ENCODE results near the gene OPN1SW.

Gene OPN1SW

GRCh38 chr7:128811631-128812430, 36.2 kb upstream of the OPN1SW start:
- no peak for DNase-seq (ENCODE audit: low spot score)
- no peak for TF ChIP-seq CTCF (IDR thresholded peaks at IDR 0.05; ENCODE audit: extremely low read depth, insufficient read depth, missing control alignments)
- in situ Hi-C loops (cut with MboI; ENCODE audit: low pct_unique_long_range_greater_than_20kb, low sequenced_read_pairs, unreplicated experiment), result no loop called here

GRCh38 chr7:128810997-128811396, 35.4 kb upstream of the OPN1SW start:
- no peak for TF ChIP-seq CTCF (IDR thresholded peaks at IDR 0.05; ENCODE audit: extremely low read depth, insufficient read depth, missing control alignments)
- in situ Hi-C loops (cut with MboI; ENCODE audit: low pct_unique_long_range_greater_than_20kb, low sequenced_read_pairs, unreplicated experiment), result no loop called here

GRCh38 chr7:128810473-128810872, 34.9 kb upstream of the OPN1SW start:
- in situ Hi-C loops (cut with MboI; ENCODE audit: low pct_unique_long_range_greater_than_20kb, low sequenced_read_pairs, unreplicated experiment), result no loop called here
- no peak for DNase-seq (ENCODE audit: low spot score)
- TF ChIP-seq CTCF (IDR thresholded peaks at IDR 0.05; ENCODE audit: extremely low read depth, insufficient read depth, missing control alignments), result no peak

More at GRCh38 chr7:128810997-128811396, 35.4 kb upstream of the OPN1SW start:
- no peak for DNase-seq (ENCODE audit: low spot score)

- in situ Hi-C loops (cut with MboI; ENCODE audit: low pct_unique_long_range_greater_than_20kb, low sequenced_read_pairs, unreplicated experiment), result no loop called here
- no peak for DNase-seq (ENCODE audit: low spot score)
- no peak for TF ChIP-seq CTCF (IDR thresholded peaks at IDR 0.05; ENCODE audit: extremely low read depth, insufficient read depth, missing control alignments)
Observed at GRCh38 chr7:128809363-128809762, 33.8 kb upstream of the OPN1SW start.

GRCh38 chr7:128807191-128807590, 31.6 kb upstream of the OPN1SW start:
- TF ChIP-seq CTCF (IDR thresholded peaks at IDR 0.05; ENCODE audit: extremely low read depth, insufficient read depth, missing control alignments), result no peak
- no peak for DNase-seq (ENCODE audit: low spot score)
- in situ Hi-C loops (cut with MboI; ENCODE audit: low pct_unique_long_range_greater_than_20kb, low sequenced_read_pairs, unreplicated experiment), result no loop called here

- in situ Hi-C loops (cut with MboI; ENCODE audit: low pct_unique_long_range_greater_than_20kb, low sequenced_read_pairs, unreplicated experiment), result no loop called here
- no peak for DNase-seq (ENCODE audit: low spot score)
- TF ChIP-seq CTCF (IDR thresholded peaks at IDR 0.05; ENCODE audit: extremely low read depth, insufficient read depth, missing control alignments), result no peak
Observed at GRCh38 chr7:128805225-128805624, 29.6 kb upstream of the OPN1SW start.

Data from GM13977 (cell line).